Pancreas (tissue), 10 donors: ENCODE results near the gene BPIFB4. TPM values are rescaled to one million over a fixed set of nuclear protein-coding genes. Genes with fewer than 3 reads are reported as not detected.

ENCODE experiments used
- ATAC-seq, 4 donors: fragments of 200-7000 bp; cut with Tn5 transposase; one replicate each; pipeline versions ENCODE4 v1.8.0 to v1.9.1; 2020; ENCODE audit warnings: mild to moderate bottlenecking in 4 of 4, moderate library complexity in 4 of 4
- DNase-seq, 6 donors: peaks; one replicate each; pipeline ENCODE4 v3.0.0-alpha.2; 2020
- FAIRE-seq: peaks from 2 replicates; lab custom pipeline; 2012; peaks lifted over from hg19 to GRCh38; lab: Jason Lieb, UNC
- H3K27ac ChIP-seq, 4 donors: fragments of 200-600 bp; sonication (generic); 1 replicate in 3 of 4; 2 replicates in 1 of 4; pipeline versions ENCODE4 v1.5.0 to v1.8.0; 2020
- H3K27me3 ChIP-seq, 4 donors: fragments of 200-600 bp; one replicate each; pipeline ENCODE4 v1.8.0; 2021
- H3K36me3 ChIP-seq, 3 donors: fragments of 200-600 bp; sonication (generic) in 1 of 3; one replicate each; pipeline versions ENCODE4 v1.5.0 to v1.8.0; 2020 to 2021
- H3K4me1 ChIP-seq, 3 donors: fragments of 200-600 bp; one replicate each; pipeline ENCODE4 v1.8.0; 2021
- H3K4me3 ChIP-seq, 4 donors: fragments of 200-600 bp; sonication (generic) in 2 of 4; one replicate each; pipeline versions ENCODE4 v1.5.0 to v1.8.0; 2020 to 2021
- H3K9me3 ChIP-seq, 4 donors: fragments of 200-600 bp; one replicate each; pipeline ENCODE4 v1.8.0; 2021
- WGBS, 2 donors: extraction: QIAGEN DNeasy Blood & Tissue Kit; methylation state at CpG; one replicate each; pipeline ENCODE4 v1.1.7; 2013; 5-methylcytosine and 5-hydroxymethylcytosine counted together
- intact Hi-C, 3 donors: fragments of 100-400 bp; cut with DNase I; formaldehyde crosslinking; loops; one replicate each; pipeline versions ENCODE4 v1.11.1 to v1.14.2; 2022
- polyA plus RNA-seq, 2 donors: library from polyadenylated mRNA; stranded (reverse); fragments of 200-250 nt; gene quantifications; one replicate each; pipeline ENCODE4 v1.2.3, GENCODE V29; 2013
- total RNA-seq, 6 donors: library from RNA; stranded (reverse); fragmentation: NEBNext Ultra II Directional in 4 of 6; extraction: Animal tissue kit (Norgen Biotek cat#: 25700) in 4 of 6; gene quantifications; one replicate each; pipeline versions ENCODE4 v1.2.1 to v1.2.4, GENCODE V29; 2021 to 2023
- TF ChIP-seq, protein P1 (sequence below), 4 donors: fragments of 200-600 bp; sonication (generic) in 3 of 4; IDR thresholded peaks; one replicate each; pipeline versions ENCODE4 v1.5.0 to v1.8.0; 2021; ENCODE audit warnings: antibody characterized with exemption in 4 of 4
- donor health status: healthy with polysubstance abuse.
- donor health status: DM: no; HTN: no; CAD: no; lungs with moderate emphysema.
- donor health status: DM: no; HTN: no; CAD: no.
- donor health status: control.
- donor health status: control.
- donor health status: Bipolar disorder and iron deficiency.
- donor health status: DM: yes; HTN: yes; CAD: no.
- donor health status: DM: no; HTN: no; CAD: no.
- donor health status: DM: no; HTN: no; CAD: no.
- donor health status: DM: yes; HTN: yes; CAD: no.

The BPIFB4 gene
- total and polyA plus RNA-seq, 8 donors, result not detected

GRCh38 chr20:33127422-33128097 is 48.1 kb downstream of the BPIFB4 start:
- Histone ChIP-seq H3K4me3 (no peak overlapping the region), H3K27me3 (no peaks in the 10 kb centered on the region), H3K27ac (peak overlapping the region in 2 of 4 donors; percentile 31 to 37), H3K4me1 (peaks cover 4 to 32% (median 28%) of the 10 kb centered on the region in 3 donors), H3K36me3 (no peaks in the 10 kb centered on the region), H3K9me3 (no peaks in the 10 kb centered on the region)
- no peak for FAIRE-seq
- 48 to 50% methylated on average over 4 of the region's 4 CpGs for whole genome bisulfite sequencing, 2 donors
- TF ChIP-seq, protein P1, sequence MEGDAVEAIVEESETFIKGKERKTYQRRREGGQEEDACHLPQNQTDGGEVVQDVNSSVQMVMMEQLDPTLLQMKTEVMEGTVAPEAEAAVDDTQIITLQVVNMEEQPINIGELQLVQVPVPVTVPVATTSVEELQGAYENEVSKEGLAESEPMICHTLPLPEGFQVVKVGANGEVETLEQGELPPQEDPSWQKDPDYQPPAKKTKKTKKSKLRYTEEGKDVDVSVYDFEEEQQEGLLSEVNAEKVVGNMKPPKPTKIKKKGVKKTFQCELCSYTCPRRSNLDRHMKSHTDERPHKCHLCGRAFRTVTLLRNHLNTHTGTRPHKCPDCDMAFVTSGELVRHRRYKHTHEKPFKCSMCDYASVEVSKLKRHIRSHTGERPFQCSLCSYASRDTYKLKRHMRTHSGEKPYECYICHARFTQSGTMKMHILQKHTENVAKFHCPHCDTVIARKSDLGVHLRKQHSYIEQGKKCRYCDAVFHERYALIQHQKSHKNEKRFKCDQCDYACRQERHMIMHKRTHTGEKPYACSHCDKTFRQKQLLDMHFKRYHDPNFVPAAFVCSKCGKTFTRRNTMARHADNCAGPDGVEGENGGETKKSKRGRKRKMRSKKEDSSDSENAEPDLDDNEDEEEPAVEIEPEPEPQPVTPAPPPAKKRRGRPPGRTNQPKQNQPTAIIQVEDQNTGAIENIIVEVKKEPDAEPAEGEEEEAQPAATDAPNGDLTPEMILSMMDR (IDR thresholded peaks at IDR 0.05), result no peak
- intact Hi-C loops, result no loop called here
- peak in 1 of 6 donors; percentile 30 for DNase-seq
- peak; percentile 60 to 84 (median 72) for ATAC-seq

DNA sequence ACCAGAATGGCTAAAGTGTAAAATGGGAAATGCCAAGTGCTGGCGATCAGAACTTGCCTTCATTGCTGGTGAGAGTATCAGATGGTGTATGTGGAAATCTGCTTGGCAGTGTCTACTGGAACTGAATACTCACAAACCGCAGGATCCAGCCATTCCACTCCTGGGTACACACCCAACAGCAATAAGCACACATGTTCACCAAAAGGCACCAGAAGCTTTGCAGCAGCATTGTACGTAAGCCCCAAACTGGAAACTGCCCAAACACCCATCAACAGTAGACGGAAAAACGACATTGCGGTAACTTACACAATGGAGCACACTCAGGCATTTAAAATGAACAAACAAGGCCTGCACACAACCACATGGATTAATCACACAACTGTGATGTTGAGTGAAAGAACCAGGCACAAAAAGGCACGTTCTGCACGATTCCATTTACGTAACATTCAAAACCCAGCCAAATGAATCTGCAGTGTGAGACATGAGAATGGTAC is 51.2 kb downstream of the BPIFB4 start:
- H3K27me3 ChIP-seq, result no peaks in the 10 kb centered on the region
- ATAC-seq (peak in 2 of 4 donors; percentile 14 to 22), DNase-seq (no peak), FAIRE-seq (no peak)
- no peaks in the 10 kb centered on the region for H3K36me3 ChIP-seq
- H3K27ac ChIP-seq, result no peak overlapping the region
- TF ChIP-seq, protein P1 (IDR thresholded peaks at IDR 0.05), result no peak
- 79 to 84% methylated on average over 9 of the region's 9 CpGs for WGBS, 2 donors
- intact Hi-C loops, result no loop called here
- H3K4me1 ChIP-seq, result peaks cover 4 to 26% (median 20%) of the 10 kb centered on the region in 3 donors
- no peak overlapping the region for H3K4me3 ChIP-seq
- H3K9me3 ChIP-seq, result no peaks in the 10 kb centered on the region

- ATAC-seq (no peak), DNase-seq (peak in 1 of 6 donors; percentile 52), FAIRE-seq (no peak)
- intact Hi-C loops, result no loop called here
- Histone ChIP-seq H3K27me3 (no peaks in the 10 kb centered on the region), H3K4me3 (no peak overlapping the region), H3K36me3 (no peaks in the 10 kb centered on the region), H3K4me1 (peaks cover 4 to 20% (median 9%) of the 10 kb centered on the region in 3 donors), H3K27ac (no peak overlapping the region), H3K9me3 (no peaks in the 10 kb centered on the region)
- TF ChIP-seq, protein P1 (IDR thresholded peaks at IDR 0.05), result no peak
- WGBS, 2 donors, result 78 to 80% methylated on average over 5 of the region's 5 CpGs
These were observed 52.6 kb downstream of the BPIFB4 start for GRCh38 chr20:33131949-33132473.

GRCh38 chr20:33132513-33133372 is 53.3 kb downstream of the BPIFB4 start:
- H3K9me3 ChIP-seq, result no peaks in the 10 kb centered on the region
- H3K4me1 ChIP-seq, result peaks cover 3 to 13% (median 4%) of the 10 kb centered on the region in 3 donors
- H3K4me3 ChIP-seq, result no peak overlapping the region
- no peaks in the 10 kb centered on the region for H3K27me3 ChIP-seq
- ATAC-seq, result no peak
- 68% methylated on average over 14 of the region's 14 CpGs for WGBS, 2 donors
- no peak for FAIRE-seq
- TF ChIP-seq, protein P1 (IDR thresholded peaks at IDR 0.05), result no peak
- DNase-seq, result no peak
- no peaks in the 10 kb centered on the region for H3K36me3 ChIP-seq
- H3K27ac ChIP-seq, result no peak overlapping the region
- intact Hi-C loops, result no loop called here
